HL-60 (cell line): ENCODE results near the gene SPACA5B.
"Not testable (repeated sequence)": the region's sequence is repeated elsewhere in the genome, so short reads cannot be mapped to it uniquely, and the experiment has no call there.

Experiments used
- DNase-seq, 2 experiments: peaks; one replicate each; pipeline ENCODE4 v3.0.0-alpha.2; 2010 to 2020; ENCODE audit warnings: low read depth in 1 of 2, low spot score in 1 of 2
- H3K27ac ChIP-seq: fragments of 250-450 bp; sonication (Bioruptor Pico); replicated peaks from 2 replicates; pipeline ENCODE4 v1.5.1; 2020; ENCODE audit warnings: mild to moderate bottlenecking, moderate library complexity
- H3K27me3 ChIP-seq: fragments of 250-450 bp; sonication (Bioruptor Pico); 2 replicates; pipeline ENCODE4 v1.5.1; 2021; ENCODE audit warnings: mild to moderate bottlenecking, moderate library complexity; ENCODE audit not compliant: insufficient read depth, poor library complexity, severe bottlenecking
- H3K4me3 ChIP-seq: replicated peaks from 2 replicates; pipeline ENCODE4 v1.5.1; 2011; ENCODE audit warnings: mild to moderate bottlenecking, control low read depth, low read length; ENCODE audit not compliant: insufficient read depth
- GABPA ChIP-seq: IDR thresholded peaks from 2 replicates; pipeline ENCODE4 v1.6.1; 2012; ENCODE audit warnings: low read depth
- POLR2AphosphoS5 ChIP-seq: IDR thresholded peaks from 2 replicates; pipeline ENCODE4 v1.6.1; 2012; ENCODE audit warnings: low read depth
- SPI1 ChIP-seq: IDR thresholded peaks from 2 replicates; pipeline ENCODE4 v1.6.1; 2012; ENCODE audit warnings: low read depth, mild to moderate bottlenecking, borderline replicate concordance
- TF ChIP-seq, protein P1 (sequence below): IDR thresholded peaks from 2 replicates; pipeline ENCODE4 v1.6.1; 2012; ENCODE audit warnings: low read depth; ENCODE audit not compliant: insufficient replicate concordance
- TF ChIP-seq, protein P2 (sequence below): IDR thresholded peaks from one replicate; pipeline ENCODE4 v1.5.1; 2011; ENCODE audit warnings: low read length, control low read depth, inconsistent platforms; ENCODE audit not compliant: insufficient read depth

The SPACA5B gene

DNA sequence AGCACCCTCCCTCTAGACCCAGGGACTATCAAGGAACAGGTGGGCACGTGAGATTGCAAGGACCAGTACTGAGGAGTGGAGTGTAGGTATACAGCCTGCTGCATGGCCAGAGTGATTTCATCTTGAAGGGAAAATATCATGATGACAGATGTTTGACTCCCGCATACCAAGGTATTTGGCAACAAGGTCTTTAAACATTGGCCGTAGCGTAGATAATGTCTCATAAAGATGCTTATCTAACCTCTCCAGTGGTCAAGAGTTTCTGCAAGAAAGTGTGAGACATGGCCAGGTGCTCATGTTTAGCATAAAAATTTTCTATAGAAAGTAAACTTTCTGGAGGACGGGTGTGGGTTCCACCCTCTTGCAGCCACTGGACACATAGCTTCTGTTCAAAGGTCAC is 40.3 kb upstream of the SPACA5B start:
- no peaks in the 10 kb centered on the region for H3K27me3 ChIP-seq
- TF ChIP-seq, protein P1, sequence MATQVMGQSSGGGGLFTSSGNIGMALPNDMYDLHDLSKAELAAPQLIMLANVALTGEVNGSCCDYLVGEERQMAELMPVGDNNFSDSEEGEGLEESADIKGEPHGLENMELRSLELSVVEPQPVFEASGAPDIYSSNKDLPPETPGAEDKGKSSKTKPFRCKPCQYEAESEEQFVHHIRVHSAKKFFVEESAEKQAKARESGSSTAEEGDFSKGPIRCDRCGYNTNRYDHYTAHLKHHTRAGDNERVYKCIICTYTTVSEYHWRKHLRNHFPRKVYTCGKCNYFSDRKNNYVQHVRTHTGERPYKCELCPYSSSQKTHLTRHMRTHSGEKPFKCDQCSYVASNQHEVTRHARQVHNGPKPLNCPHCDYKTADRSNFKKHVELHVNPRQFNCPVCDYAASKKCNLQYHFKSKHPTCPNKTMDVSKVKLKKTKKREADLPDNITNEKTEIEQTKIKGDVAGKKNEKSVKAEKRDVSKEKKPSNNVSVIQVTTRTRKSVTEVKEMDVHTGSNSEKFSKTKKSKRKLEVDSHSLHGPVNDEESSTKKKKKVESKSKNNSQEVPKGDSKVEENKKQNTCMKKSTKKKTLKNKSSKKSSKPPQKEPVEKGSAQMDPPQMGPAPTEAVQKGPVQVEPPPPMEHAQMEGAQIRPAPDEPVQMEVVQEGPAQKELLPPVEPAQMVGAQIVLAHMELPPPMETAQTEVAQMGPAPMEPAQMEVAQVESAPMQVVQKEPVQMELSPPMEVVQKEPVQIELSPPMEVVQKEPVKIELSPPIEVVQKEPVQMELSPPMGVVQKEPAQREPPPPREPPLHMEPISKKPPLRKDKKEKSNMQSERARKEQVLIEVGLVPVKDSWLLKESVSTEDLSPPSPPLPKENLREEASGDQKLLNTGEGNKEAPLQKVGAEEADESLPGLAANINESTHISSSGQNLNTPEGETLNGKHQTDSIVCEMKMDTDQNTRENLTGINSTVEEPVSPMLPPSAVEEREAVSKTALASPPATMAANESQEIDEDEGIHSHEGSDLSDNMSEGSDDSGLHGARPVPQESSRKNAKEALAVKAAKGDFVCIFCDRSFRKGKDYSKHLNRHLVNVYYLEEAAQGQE = no peak
- no peak for TF ChIP-seq POLR2AphosphoS5
- no peak for TF ChIP-seq SPI1
- TF ChIP-seq, protein P2, sequence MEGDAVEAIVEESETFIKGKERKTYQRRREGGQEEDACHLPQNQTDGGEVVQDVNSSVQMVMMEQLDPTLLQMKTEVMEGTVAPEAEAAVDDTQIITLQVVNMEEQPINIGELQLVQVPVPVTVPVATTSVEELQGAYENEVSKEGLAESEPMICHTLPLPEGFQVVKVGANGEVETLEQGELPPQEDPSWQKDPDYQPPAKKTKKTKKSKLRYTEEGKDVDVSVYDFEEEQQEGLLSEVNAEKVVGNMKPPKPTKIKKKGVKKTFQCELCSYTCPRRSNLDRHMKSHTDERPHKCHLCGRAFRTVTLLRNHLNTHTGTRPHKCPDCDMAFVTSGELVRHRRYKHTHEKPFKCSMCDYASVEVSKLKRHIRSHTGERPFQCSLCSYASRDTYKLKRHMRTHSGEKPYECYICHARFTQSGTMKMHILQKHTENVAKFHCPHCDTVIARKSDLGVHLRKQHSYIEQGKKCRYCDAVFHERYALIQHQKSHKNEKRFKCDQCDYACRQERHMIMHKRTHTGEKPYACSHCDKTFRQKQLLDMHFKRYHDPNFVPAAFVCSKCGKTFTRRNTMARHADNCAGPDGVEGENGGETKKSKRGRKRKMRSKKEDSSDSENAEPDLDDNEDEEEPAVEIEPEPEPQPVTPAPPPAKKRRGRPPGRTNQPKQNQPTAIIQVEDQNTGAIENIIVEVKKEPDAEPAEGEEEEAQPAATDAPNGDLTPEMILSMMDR = no peak
- TF ChIP-seq GABPA = no peak
- no peak overlapping the region for H3K27ac ChIP-seq
- DNase-seq = no peak
- no peak overlapping the region for H3K4me3 ChIP-seq

DNA sequence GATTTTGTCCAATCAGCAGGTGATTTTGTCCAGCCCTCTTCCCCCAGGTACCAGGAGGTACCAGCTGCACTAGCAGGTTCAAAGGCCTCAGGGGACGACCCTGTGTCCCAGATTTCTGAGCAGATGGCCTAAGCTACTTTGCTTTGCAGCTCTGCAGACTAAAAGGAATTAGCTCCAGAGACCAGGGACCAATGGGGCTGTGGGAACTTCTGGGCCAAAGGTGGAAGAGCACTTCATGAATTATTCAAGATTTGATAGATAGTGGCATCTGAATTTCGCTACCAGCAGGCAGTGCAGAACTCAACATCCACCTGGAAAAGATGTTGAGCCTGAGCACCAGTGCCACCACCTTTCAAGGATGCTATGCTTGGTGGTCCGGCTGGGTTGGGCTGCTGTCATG is 37.9 kb upstream of the SPACA5B start:
- not testable (repeated sequence) for H3K4me3 ChIP-seq, DNase-seq, H3K27ac ChIP-seq, H3K27me3 ChIP-seq

DNA sequence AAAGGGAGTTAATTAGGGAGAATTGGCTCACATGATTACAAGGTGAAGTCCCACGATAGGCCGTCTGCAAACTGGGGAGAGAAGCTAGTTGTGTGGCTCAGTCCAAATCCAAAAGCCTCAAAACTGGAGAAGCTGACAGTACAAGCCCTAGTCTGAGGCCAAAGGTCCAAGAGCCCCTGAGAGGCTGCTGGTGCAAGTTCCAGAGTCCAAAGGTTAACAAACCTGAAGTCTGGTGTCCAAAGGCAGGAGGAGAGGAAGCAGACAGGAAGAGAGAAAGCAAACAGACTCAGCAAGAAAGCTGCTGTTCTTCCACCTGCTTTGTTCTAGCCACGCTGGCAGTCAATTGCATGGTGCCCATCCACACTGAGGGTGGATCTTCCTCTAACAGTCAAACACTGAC is 29.0 kb upstream of the SPACA5B start:
- H3K27ac ChIP-seq = no peak overlapping the region
- no peaks in the 10 kb centered on the region for H3K27me3 ChIP-seq
- TF ChIP-seq, protein P1 = no peak
- no peak for TF ChIP-seq POLR2AphosphoS5
- no peak for TF ChIP-seq SPI1
- TF ChIP-seq, protein P2 = no peak
- no peak for DNase-seq
- H3K4me3 ChIP-seq = no peak overlapping the region

DNA sequence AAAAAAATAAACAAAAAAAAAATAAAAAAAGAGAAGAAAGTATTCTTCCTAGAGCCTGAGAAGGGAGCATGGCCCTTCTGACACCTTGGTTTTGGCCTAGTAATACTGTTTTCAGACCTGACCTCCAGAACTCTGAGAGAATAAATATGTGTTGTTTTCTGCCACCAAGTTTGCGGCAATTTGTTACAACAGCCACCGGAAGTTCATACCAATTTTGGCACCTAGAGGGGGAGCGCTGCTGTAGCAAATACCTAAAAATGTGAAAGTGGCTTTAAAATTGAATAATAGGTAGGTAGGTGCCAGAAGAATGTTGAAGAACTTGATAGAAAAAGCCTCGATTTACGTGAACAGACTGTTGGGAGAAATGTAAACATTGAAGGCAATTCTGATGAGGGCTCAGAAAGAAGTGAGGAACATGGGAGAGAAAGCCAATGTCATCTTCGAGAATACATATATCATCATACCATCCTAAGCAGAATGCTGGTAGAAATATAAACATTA is 27.5 kb upstream of the SPACA5B start:
- TF ChIP-seq, protein P1 = no peak
- TF ChIP-seq SPI1 = no peak
- TF ChIP-seq, protein P2 = no peak
- no peak for TF ChIP-seq GABPA
- TF ChIP-seq POLR2AphosphoS5 = no peak
- no peak for DNase-seq
- no peak overlapping the region for H3K27ac ChIP-seq
- H3K27me3 ChIP-seq = no peaks in the 10 kb centered on the region
- no peak overlapping the region for H3K4me3 ChIP-seq
